ENCODE results near the gene EPB41L4B.

EPB41L4B gene

DNA sequence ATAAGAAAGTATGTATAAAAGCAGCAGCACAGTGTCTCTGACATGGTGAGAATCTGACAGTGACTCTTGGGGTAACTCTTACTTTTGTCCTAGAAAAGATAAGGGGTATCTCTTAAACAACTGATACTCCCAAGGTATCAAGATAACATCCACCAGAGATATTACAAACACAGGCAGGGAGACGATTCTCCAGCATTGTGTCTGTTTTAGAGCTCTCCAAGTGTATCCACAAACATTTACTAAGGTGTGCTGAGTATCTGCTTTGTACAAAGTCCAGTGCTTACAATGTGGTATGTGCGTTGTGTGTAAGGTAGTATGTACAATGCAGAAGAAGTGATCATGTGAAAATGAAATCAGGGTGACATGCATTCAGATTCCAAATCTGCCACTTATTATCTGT lies 196.7 kb downstream of the EPB41L4B start:
- H3K9ac ChIP-seq (ENCODE audit: low read length) = no peak overlapping the region
- no peaks in the 10 kb centered on the region for H3F3A ChIP-seq (ENCODE audit: insufficient read depth, low read length)
- H3K79me2 ChIP-seq (ENCODE audit: insufficient read depth, low read length) = peaks cover under 1% of the 10 kb centered on the region
- no peak overlapping the region for H3K4me2 ChIP-seq (ENCODE audit: low read length)
- H3K27ac ChIP-seq (ENCODE audit: low read depth, low read length, poor library complexity, severe bottlenecking) = no peak overlapping the region
- H2AFZ ChIP-seq (ENCODE audit: low read length) = no peak overlapping the region
- no peaks in the 10 kb centered on the region for H3K36me3 ChIP-seq (ENCODE audit: insufficient read depth, low read length)
- H3K9me3 ChIP-seq (ENCODE audit: low read length) = no peaks in the 10 kb centered on the region
- H3K4me3 ChIP-seq (ENCODE audit: low read depth, low read length, poor library complexity, severe bottlenecking) = no peak overlapping the region
- H3K4me1 ChIP-seq (ENCODE audit: insufficient read depth, low read length, severe bottlenecking) = peaks cover 13% of the 10 kb centered on the region
- H4K20me1 ChIP-seq (ENCODE audit: insufficient read depth, low read length) = no peaks in the 10 kb centered on the region
- H3K27me3 ChIP-seq (ENCODE audit: insufficient read depth, low read length) = no peaks in the 10 kb centered on the region
- no peaks in the 10 kb centered on the region for H3K9me2 ChIP-seq (ENCODE audit: low read depth, low read length)
- TF ChIP-seq EZH2 (IDR thresholded peaks at IDR 0.05; ENCODE audit: borderline replicate concordance, low read length) = no peak
- TF ChIP-seq, protein P1, sequence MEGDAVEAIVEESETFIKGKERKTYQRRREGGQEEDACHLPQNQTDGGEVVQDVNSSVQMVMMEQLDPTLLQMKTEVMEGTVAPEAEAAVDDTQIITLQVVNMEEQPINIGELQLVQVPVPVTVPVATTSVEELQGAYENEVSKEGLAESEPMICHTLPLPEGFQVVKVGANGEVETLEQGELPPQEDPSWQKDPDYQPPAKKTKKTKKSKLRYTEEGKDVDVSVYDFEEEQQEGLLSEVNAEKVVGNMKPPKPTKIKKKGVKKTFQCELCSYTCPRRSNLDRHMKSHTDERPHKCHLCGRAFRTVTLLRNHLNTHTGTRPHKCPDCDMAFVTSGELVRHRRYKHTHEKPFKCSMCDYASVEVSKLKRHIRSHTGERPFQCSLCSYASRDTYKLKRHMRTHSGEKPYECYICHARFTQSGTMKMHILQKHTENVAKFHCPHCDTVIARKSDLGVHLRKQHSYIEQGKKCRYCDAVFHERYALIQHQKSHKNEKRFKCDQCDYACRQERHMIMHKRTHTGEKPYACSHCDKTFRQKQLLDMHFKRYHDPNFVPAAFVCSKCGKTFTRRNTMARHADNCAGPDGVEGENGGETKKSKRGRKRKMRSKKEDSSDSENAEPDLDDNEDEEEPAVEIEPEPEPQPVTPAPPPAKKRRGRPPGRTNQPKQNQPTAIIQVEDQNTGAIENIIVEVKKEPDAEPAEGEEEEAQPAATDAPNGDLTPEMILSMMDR (IDR thresholded peaks at IDR 0.05; ENCODE audit: low read length) = no peak

DNA sequence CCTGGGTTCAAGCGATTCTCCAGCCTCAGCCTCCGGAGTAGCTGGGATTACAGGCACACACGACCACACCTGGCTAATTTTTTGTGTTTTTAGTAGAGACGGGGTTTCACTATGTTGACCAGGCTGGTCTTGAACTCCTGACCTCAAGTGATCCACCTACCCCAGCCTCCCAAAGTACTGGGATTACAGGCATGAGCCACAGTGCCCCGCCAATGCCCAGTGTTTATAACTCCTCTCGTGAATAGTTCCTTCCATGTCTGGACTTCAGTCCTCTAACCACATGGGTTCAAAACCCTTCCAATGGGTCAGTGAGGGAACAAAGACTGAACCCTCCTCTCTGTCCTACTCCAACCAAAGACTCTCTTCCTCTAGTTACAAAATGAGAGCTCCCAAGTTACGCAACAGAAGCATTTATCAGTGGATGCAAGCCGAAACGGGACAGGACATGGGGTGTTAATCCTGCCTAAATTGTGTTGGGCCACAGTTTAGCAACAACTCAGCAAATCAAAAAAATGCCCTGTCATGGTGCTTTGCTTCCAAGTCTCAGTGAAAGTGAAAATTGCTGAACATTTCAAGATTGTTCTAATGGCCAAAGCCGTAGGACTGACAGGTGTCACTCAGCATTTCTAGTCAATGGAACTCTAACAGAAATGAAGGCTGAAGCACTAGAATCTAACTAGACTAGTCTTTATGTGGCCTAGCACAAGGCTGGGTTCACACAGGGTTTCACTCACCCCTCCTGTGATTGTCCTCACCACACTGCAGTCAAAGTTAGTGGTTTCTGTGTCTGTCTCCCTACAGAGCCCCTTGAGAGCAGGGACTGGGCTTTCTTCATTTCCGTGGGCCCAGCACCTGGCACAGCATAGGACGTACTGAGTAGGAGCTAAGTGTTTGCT lies 197.9 kb downstream of the EPB41L4B start:
- no peak overlapping the region for H3K9ac ChIP-seq (ENCODE audit: low read length)
- TF ChIP-seq EZH2 (IDR thresholded peaks at IDR 0.05; ENCODE audit: borderline replicate concordance, low read length) = no peak
- TF ChIP-seq, protein P1 (IDR thresholded peaks at IDR 0.05; ENCODE audit: low read length) = no peak

More for the DNA sequence above, 197.9 kb downstream of the EPB41L4B start:
- Histone ChIP-seq H3K4me1 (ENCODE audit: insufficient read depth, low read length, severe bottlenecking) (peaks cover 22% of the 10 kb centered on the region), H3F3A (ENCODE audit: insufficient read depth, low read length) (no peaks in the 10 kb centered on the region), H3K4me3 (ENCODE audit: low read depth, low read length, poor library complexity, severe bottlenecking) (no peak overlapping the region), H2AFZ (ENCODE audit: low read length) (no peak overlapping the region), H3K27me3 (ENCODE audit: insufficient read depth, low read length) (no peaks in the 10 kb centered on the region), H3K27ac (ENCODE audit: low read depth, low read length, poor library complexity, severe bottlenecking) (no peak overlapping the region), H3K9me2 (ENCODE audit: low read depth, low read length) (no peaks in the 10 kb centered on the region), H3K9me3 (ENCODE audit: low read length) (no peaks in the 10 kb centered on the region), H3K79me2 (ENCODE audit: insufficient read depth, low read length) (peaks cover 12% of the 10 kb centered on the region), H4K20me1 (ENCODE audit: insufficient read depth, low read length) (no peaks in the 10 kb centered on the region), H3K36me3 (ENCODE audit: insufficient read depth, low read length) (no peaks in the 10 kb centered on the region), H3K4me2 (ENCODE audit: low read length) (no peak overlapping the region)

Measured in OCI-LY1 (cell line).